Astrocyte (in vitro differentiated cells and primary cell): Measurements from ENCODE around the gene RPA3. TPM values are rescaled to one million over a fixed set of nuclear protein-coding genes. Genes with fewer than 3 reads are reported as not detected.

ENCODE experiments used
- DNase-seq: peaks from one replicate; pipeline ENCODE4 v3.0.0-alpha.2; 2010; ENCODE audit warnings: low read depth
- FAIRE-seq: peaks from 2 replicates; lab custom pipeline; 2011; peaks lifted over from hg19 to GRCh38; lab: Jason Lieb, UNC
- H2AFZ ChIP-seq: 2 replicates; pipeline ENCODE4 v1.6.0; 2012; ENCODE audit warnings: low read depth, low read length, inconsistent platforms
- H3K27ac ChIP-seq: 2 replicates; pipeline ENCODE4 v1.5.1; 2011; ENCODE audit warnings: low read depth, low read length, inconsistent platforms
- H3K27me3 ChIP-seq: 2 replicates; pipeline ENCODE4 v1.6.0; 2011; ENCODE audit warnings: low read length, inconsistent platforms; ENCODE audit not compliant: insufficient read depth
- H3K36me3 ChIP-seq: 2 replicates; pipeline ENCODE4 v1.5.1; 2011; ENCODE audit warnings: low read length, inconsistent platforms; ENCODE audit not compliant: insufficient read depth
- H3K4me1 ChIP-seq: 2 replicates; pipeline ENCODE4 v1.5.1; 2011; ENCODE audit warnings: low read length, inconsistent platforms; ENCODE audit not compliant: insufficient read depth
- H3K4me2 ChIP-seq: 2 replicates; pipeline ENCODE4 v1.6.0; 2012; ENCODE audit warnings: low read length, inconsistent platforms
- H3K4me3 ChIP-seq: 2 replicates; pipeline ENCODE4 v1.5.1; 2011; ENCODE audit warnings: low read depth, mild to moderate bottlenecking, low read length, inconsistent platforms; ENCODE audit not compliant: insufficient read depth
- H3K79me2 ChIP-seq: 2 replicates; pipeline ENCODE4 v1.6.0; 2012; ENCODE audit warnings: mild to moderate bottlenecking, low read length, inconsistent platforms; ENCODE audit not compliant: insufficient read depth
- H3K9ac ChIP-seq: 2 replicates; pipeline ENCODE4 v1.6.0; 2012; ENCODE audit warnings: mild to moderate bottlenecking, low read length, inconsistent platforms
- H3K9me3 ChIP-seq: 2 replicates; pipeline ENCODE4 v1.5.1; 2012; ENCODE audit warnings: low read depth, mild to moderate bottlenecking, low read length, inconsistent platforms; ENCODE audit not compliant: insufficient read depth
- H4K20me1 ChIP-seq: 2 replicates; pipeline ENCODE4 v1.6.0; 2012; ENCODE audit warnings: low read length, inconsistent platforms; ENCODE audit not compliant: insufficient read depth
- H3K27ac Mint-ChIP-seq: one replicate; pipeline ENCODE4 v1.8.0; 2021; ENCODE audit warnings: mild to moderate bottlenecking, mixed read lengths; ENCODE audit not compliant: unreplicated experiment
- H3K27me3 Mint-ChIP-seq: one replicate; pipeline ENCODE4 v1.8.0; 2021; ENCODE audit warnings: low read depth, mixed read lengths; ENCODE audit not compliant: unreplicated experiment
- H3K36me3 Mint-ChIP-seq: one replicate; pipeline ENCODE4 v1.8.0; 2021; ENCODE audit warnings: low read depth, mixed read lengths; ENCODE audit not compliant: unreplicated experiment
- H3K4me1 Mint-ChIP-seq: one replicate; pipeline ENCODE4 v1.8.0; 2021; ENCODE audit warnings: low read depth, mixed read lengths; ENCODE audit not compliant: unreplicated experiment
- H3K4me3 Mint-ChIP-seq: one replicate; pipeline ENCODE4 v1.8.0; 2021; ENCODE audit warnings: mild to moderate bottlenecking, moderate library complexity, mixed read lengths; ENCODE audit not compliant: unreplicated experiment
- H3K9me3 Mint-ChIP-seq: one replicate; pipeline ENCODE4 v1.8.0; 2021; ENCODE audit warnings: mild to moderate bottlenecking, mixed read lengths; ENCODE audit not compliant: unreplicated experiment
- CTCF ChIP-seq: IDR thresholded peaks from 2 replicates; pipeline ENCODE4 v1.5.1; 2011; ENCODE audit warnings: low read depth, mild to moderate bottlenecking, inconsistent platforms, low read length, moderate library complexity; ENCODE audit not compliant: insufficient read depth
- EZH2 ChIP-seq: IDR thresholded peaks from 2 replicates; pipeline ENCODE4 v1.6.1; 2012; ENCODE audit warnings: mild to moderate bottlenecking, low read length, inconsistent platforms; ENCODE audit not compliant: insufficient read depth
- total RNA-seq: library from RNA; stranded (reverse); gene quantifications from 2 replicates; pipeline ENCODE4 v1.2.1, GENCODE V29; 2021

The RPA3 gene
- total RNA-seq, 1 donor from 2014 or later, result 17.7 TPM

DNA sequence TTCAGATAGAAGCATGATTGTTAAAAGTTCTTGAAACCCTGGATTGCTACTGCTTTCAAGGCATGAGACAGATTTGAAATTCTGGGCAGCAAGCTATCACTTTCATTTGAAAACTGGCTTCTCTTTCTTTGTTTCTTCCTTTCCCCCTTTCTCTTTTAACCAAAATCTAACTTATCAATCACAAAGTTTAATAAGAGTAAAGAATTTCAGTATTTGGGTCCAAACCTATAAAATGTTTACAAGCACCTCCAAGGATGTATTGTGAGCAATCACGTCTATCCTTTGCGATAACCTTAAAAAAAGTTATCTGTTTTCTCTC is 21.6 kb upstream of the RPA3 start:
- DNase-seq (no peak), FAIRE-seq (no peak)
- TF ChIP-seq EZH2 (no peak), CTCF (no peak)
- Histone ChIP-seq H3K36me3 (no peaks in the 10 kb centered on the region), H3K27ac (no peak overlapping the region), H3K4me3 (no peak overlapping the region), H3K4me2 (no peak overlapping the region), H3K4me1 (no peaks in the 10 kb centered on the region), H3K27me3 (no peaks in the 10 kb centered on the region), H3K79me2 (no peaks in the 10 kb centered on the region), H4K20me1 (no peaks in the 10 kb centered on the region), H3K9ac (no peak overlapping the region), H2AFZ (no peak overlapping the region), H3K9me3 (no peaks in the 10 kb centered on the region)
- Mint-ChIP-seq H3K9me3 (no peaks in the 10 kb centered on the region), H3K4me1 (peaks cover 16% of the 10 kb centered on the region), H3K27me3 (no peaks in the 10 kb centered on the region), H3K27ac (no peak overlapping the region), H3K36me3 (no peaks in the 10 kb centered on the region), H3K4me3 (no peak overlapping the region)

DNA sequence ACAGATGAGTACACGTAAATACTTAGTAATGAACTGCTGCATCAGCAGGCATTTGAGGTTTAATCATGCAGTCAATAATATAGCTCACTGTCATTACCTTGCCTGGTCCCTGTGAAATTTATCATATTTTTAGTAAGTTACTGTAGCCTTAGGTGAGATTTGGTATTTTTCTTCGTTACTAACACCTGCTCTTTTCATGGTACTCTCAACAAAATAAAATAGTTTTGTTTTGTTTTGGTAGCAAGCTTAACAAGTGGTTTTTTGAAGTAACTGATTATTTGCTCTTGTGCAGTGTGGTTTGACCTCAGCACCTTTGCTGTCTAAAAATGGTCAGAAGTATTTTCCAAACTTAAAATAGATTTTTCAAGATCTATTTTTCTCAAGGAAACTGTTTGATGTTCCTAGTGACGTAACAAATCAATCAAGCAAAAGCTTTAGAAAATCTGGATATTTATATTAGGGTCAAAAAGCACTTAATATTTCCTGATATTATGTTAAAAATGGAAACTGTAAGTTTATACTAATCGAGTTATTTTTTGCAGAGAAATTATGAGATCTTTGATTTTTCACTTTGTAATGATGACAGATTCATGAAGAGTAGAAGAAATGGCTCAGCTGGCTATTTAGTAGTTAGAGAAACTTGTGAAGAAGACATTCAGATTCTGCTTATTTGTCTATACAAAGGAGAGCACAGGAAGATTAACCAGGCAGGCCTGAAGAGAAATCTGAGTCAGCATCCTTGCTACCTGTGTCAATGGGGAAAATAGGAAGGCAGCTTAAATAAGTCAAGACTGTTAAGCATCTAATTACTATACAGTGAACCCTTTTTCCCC is 21.0 kb upstream of the RPA3 start:
- no peak overlapping the region for H3K4me2 ChIP-seq

More for the DNA sequence above, 21.0 kb upstream of the RPA3 start:
- no peaks in the 10 kb centered on the region for H3K9me3 ChIP-seq
- H3K79me2 ChIP-seq, result no peaks in the 10 kb centered on the region
- H3K9me3 Mint-ChIP-seq, result no peaks in the 10 kb centered on the region
- no peaks in the 10 kb centered on the region for H3K27me3 Mint-ChIP-seq
- H3K9ac ChIP-seq, result no peak overlapping the region
- H3K4me1 ChIP-seq, result no peaks in the 10 kb centered on the region
- H4K20me1 ChIP-seq, result no peaks in the 10 kb centered on the region
- no peak overlapping the region for H3K4me3 ChIP-seq
- no peak for TF ChIP-seq EZH2
- TF ChIP-seq CTCF, result no peak
- H3K27ac ChIP-seq, result no peak overlapping the region
- no peak overlapping the region for H2AFZ ChIP-seq
- H3K4me3 Mint-ChIP-seq, result no peak overlapping the region
- H3K36me3 ChIP-seq, result no peaks in the 10 kb centered on the region
- no peak for FAIRE-seq
- H3K36me3 Mint-ChIP-seq, result no peaks in the 10 kb centered on the region
- H3K4me1 Mint-ChIP-seq, result peaks cover 16% of the 10 kb centered on the region
- H3K27me3 ChIP-seq, result no peaks in the 10 kb centered on the region
- no peak for DNase-seq
- H3K27ac Mint-ChIP-seq, result no peak overlapping the region
